Measurements from ENCODE around the gene SECISBP2. TPM values are rescaled to one million over a fixed set of nuclear protein-coding genes. Genes with fewer than 3 reads are reported as not detected.

Gene SECISBP2
- total RNA-seq, 1 experiment from 2014 or later: 51.6 TPM

GRCh38 chr9:89349607-89350006 is 31.3 kb downstream of the SECISBP2 start:
- H3K4me3 ChIP-seq (ENCODE audit: insufficient read depth, low read depth, low read length): no peak overlapping the region
- peaks cover 67% of the 10 kb centered on the region for H3K36me3 ChIP-seq (replicated peaks; ENCODE audit: control insufficient read depth, insufficient read depth, low read length)
- no peaks in the 10 kb centered on the region for H3K27me3 ChIP-seq (ENCODE audit: control insufficient read depth, insufficient read depth, low read length)
- no peak for DNase-seq

- DNase-seq: no peak
- H3K27me3 ChIP-seq (ENCODE audit: control insufficient read depth, insufficient read depth, low read length): no peaks in the 10 kb centered on the region
- no peak overlapping the region for H3K4me3 ChIP-seq (ENCODE audit: insufficient read depth, low read depth, low read length)
- H3K36me3 ChIP-seq (replicated peaks; ENCODE audit: control insufficient read depth, insufficient read depth, low read length): peaks cover 66% of the 10 kb centered on the region
Measured at GRCh38 chr9:89350988-89351557, 32.8 kb downstream of the SECISBP2 start.

GRCh38 chr9:89351584-89352300 is 33.4 kb downstream of the SECISBP2 start:
- no peak for DNase-seq
- H3K36me3 ChIP-seq (replicated peaks; ENCODE audit: control insufficient read depth, insufficient read depth, low read length): peaks cover 65% of the 10 kb centered on the region
- no peaks in the 10 kb centered on the region for H3K27me3 ChIP-seq (ENCODE audit: control insufficient read depth, insufficient read depth, low read length)
- H3K4me3 ChIP-seq (ENCODE audit: insufficient read depth, low read depth, low read length): no peak overlapping the region

GRCh38 chr9:89352451-89352850 is 34.2 kb downstream of the SECISBP2 start:
- no peaks in the 10 kb centered on the region for H3K27me3 ChIP-seq (ENCODE audit: control insufficient read depth, insufficient read depth, low read length)
- no peak for DNase-seq
- H3K4me3 ChIP-seq (ENCODE audit: insufficient read depth, low read depth, low read length): no peak overlapping the region
- peaks cover 65% of the 10 kb centered on the region for H3K36me3 ChIP-seq (replicated peaks; ENCODE audit: control insufficient read depth, insufficient read depth, low read length)

- DNase-seq: no peak
- H3K27me3 ChIP-seq (ENCODE audit: control insufficient read depth, insufficient read depth, low read length): no peaks in the 10 kb centered on the region
- H3K36me3 ChIP-seq (replicated peaks; ENCODE audit: control insufficient read depth, insufficient read depth, low read length): peaks cover 67% of the 10 kb centered on the region
- H3K4me3 ChIP-seq (ENCODE audit: insufficient read depth, low read depth, low read length): no peak overlapping the region
Measured at GRCh38 chr9:89352874-89353649, 34.8 kb downstream of the SECISBP2 start.

GRCh38 chr9:89353989-89354388 is 35.7 kb downstream of the SECISBP2 start:
- Histone ChIP-seq H3K36me3 (replicated peaks; ENCODE audit: control insufficient read depth, insufficient read depth, low read length) (peaks cover 66% of the 10 kb centered on the region), H3K27me3 (ENCODE audit: control insufficient read depth, insufficient read depth, low read length) (no peaks in the 10 kb centered on the region), H3K4me3 (ENCODE audit: insufficient read depth, low read depth, low read length) (no peak overlapping the region)
- no peak for DNase-seq

GRCh38 chr9:89354471-89354870 is 36.2 kb downstream of the SECISBP2 start:
- Histone ChIP-seq H3K27me3 (ENCODE audit: control insufficient read depth, insufficient read depth, low read length) (no peaks in the 10 kb centered on the region), H3K36me3 (replicated peaks; ENCODE audit: control insufficient read depth, insufficient read depth, low read length) (peaks cover 65% of the 10 kb centered on the region), H3K4me3 (ENCODE audit: insufficient read depth, low read depth, low read length) (no peak overlapping the region)
- DNase-seq: no peak

GRCh38 chr9:89356782-89357181 is 38.5 kb downstream of the SECISBP2 start:
- H3K4me3 ChIP-seq (ENCODE audit: insufficient read depth, low read depth, low read length): no peak overlapping the region

GRCh38 chr9:89357331-89358197 is 39.3 kb downstream of the SECISBP2 start:
- Histone ChIP-seq H3K4me3 (ENCODE audit: insufficient read depth, low read depth, low read length) (no peak overlapping the region), H3K36me3 (replicated peaks; ENCODE audit: control insufficient read depth, insufficient read depth, low read length) (peaks cover 59% of the 10 kb centered on the region), H3K27me3 (ENCODE audit: control insufficient read depth, insufficient read depth, low read length) (no peaks in the 10 kb centered on the region)
- peak; percentile 10 for DNase-seq

More at GRCh38 chr9:89356782-89357181, 38.5 kb downstream of the SECISBP2 start:
- Histone ChIP-seq H3K27me3 (ENCODE audit: control insufficient read depth, insufficient read depth, low read length) (no peaks in the 10 kb centered on the region), H3K36me3 (replicated peaks; ENCODE audit: control insufficient read depth, insufficient read depth, low read length) (peaks cover 60% of the 10 kb centered on the region)
- peak; percentile 3 for DNase-seq

- Histone ChIP-seq H3K27me3 (ENCODE audit: control insufficient read depth, insufficient read depth, low read length) (no peaks in the 10 kb centered on the region), H3K36me3 (replicated peaks; ENCODE audit: control insufficient read depth, insufficient read depth, low read length) (peaks cover 51% of the 10 kb centered on the region), H3K4me3 (ENCODE audit: insufficient read depth, low read depth, low read length) (no peak overlapping the region)
- DNase-seq: peak; percentile 7
Measured at GRCh38 chr9:89358376-89358916, 40.1 kb downstream of the SECISBP2 start.

GRCh38 chr9:89358985-89359384 is 40.7 kb downstream of the SECISBP2 start:
- Histone ChIP-seq H3K4me3 (ENCODE audit: insufficient read depth, low read depth, low read length) (no peak overlapping the region), H3K27me3 (ENCODE audit: control insufficient read depth, insufficient read depth, low read length) (no peaks in the 10 kb centered on the region), H3K36me3 (replicated peaks; ENCODE audit: control insufficient read depth, insufficient read depth, low read length) (peaks cover 48% of the 10 kb centered on the region)
- peak; percentile 22 for DNase-seq

GRCh38 chr9:89359751-89360261 is 41.5 kb downstream of the SECISBP2 start:
- peaks cover 41% of the 10 kb centered on the region for H3K36me3 ChIP-seq (replicated peaks; ENCODE audit: control insufficient read depth, insufficient read depth, low read length)
- no peak overlapping the region for H3K4me3 ChIP-seq (ENCODE audit: insufficient read depth, low read depth, low read length)
- no peaks in the 10 kb centered on the region for H3K27me3 ChIP-seq (ENCODE audit: control insufficient read depth, insufficient read depth, low read length)
- DNase-seq: no peak

- Histone ChIP-seq H3K27me3 (ENCODE audit: control insufficient read depth, insufficient read depth, low read length) (no peaks in the 10 kb centered on the region), H3K36me3 (replicated peaks; ENCODE audit: control insufficient read depth, insufficient read depth, low read length) (peaks cover 39% of the 10 kb centered on the region), H3K4me3 (ENCODE audit: insufficient read depth, low read depth, low read length) (no peak overlapping the region)
- DNase-seq: no peak
Measured at GRCh38 chr9:89360465-89360864, 42.2 kb downstream of the SECISBP2 start.

- Histone ChIP-seq H3K27me3 (ENCODE audit: control insufficient read depth, insufficient read depth, low read length) (no peaks in the 10 kb centered on the region), H3K36me3 (replicated peaks; ENCODE audit: control insufficient read depth, insufficient read depth, low read length) (peaks cover 37% of the 10 kb centered on the region), H3K4me3 (ENCODE audit: insufficient read depth, low read depth, low read length) (no peak overlapping the region)
- no peak for DNase-seq
Measured at GRCh38 chr9:89361031-89361430, 42.7 kb downstream of the SECISBP2 start.

Measured in H7 (cell line).